Stimulated activated CD4-positive, alpha-beta T cell treated with anti-CD3 and anti-CD28 coated beads, Interleukin-2, amount 100 ng/mL, for 24 hours (primary cell): ENCODE measurements around the gene ADAMTS9.

ENCODE experiments used
- DNase-seq, 2 donors: peaks; one replicate each; pipeline ENCODE4 v3.0.0-alpha.2; 2020

ADAMTS9 gene

DNA sequence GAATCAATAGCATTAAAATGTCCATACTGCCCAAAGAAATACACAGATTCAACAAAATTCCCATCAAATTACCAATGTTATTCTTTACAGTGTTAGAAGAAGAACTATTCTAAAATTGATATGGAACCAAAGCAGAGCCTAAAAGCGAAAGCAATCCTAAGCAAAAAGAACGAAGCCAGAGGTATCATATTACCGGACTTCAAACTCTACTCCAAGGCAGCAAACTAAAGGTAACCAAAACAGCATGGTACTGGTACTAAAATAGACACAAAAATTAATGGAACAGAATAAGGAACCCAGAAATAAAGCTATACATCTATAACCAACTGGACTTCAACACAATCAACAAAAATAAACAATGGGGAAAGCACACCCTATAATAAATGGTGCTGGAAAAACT is 167.5 kb downstream of the ADAMTS9 start:
- DNase-seq: no peak

DNA sequence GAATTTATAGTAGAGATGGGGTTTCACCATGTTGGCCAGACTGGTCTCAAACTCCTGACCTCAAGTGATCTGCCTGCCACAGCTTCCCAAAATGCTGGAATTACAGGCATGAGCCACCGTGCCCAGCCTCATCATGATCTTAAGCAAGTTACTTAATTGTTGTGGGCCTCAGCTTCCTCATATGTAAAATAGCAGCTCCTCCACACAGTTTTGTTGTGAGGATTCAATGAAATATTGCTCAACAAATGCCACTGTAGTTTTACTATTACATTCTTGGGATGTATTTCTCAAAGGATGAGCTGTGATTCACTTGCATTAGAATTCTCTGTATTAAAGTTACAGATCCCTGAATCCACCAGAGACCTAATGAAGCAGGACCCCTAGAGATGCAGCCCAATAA is 168.8 kb downstream of the ADAMTS9 start:
- DNase-seq: no peak

DNA sequence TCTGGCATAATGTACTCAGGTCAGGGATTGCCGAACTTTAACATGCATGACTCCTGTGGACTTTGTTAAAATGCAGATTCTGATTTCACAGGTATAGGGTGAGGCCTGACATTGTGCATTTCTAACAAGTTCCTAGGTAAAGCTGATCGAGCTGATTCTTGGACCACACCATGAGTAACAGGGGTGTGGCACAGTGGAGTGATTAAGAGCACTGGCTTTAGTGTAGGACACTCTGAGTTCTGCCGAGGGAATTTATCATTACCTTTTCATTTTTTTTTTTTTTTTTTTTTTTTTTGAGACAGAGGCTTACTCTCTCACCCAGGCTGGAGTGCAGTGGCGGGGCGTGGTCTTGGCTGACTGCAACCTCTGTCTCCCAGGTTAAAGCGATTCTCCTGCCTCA is 169.3 kb downstream of the ADAMTS9 start:
- DNase-seq: no peak

DNA sequence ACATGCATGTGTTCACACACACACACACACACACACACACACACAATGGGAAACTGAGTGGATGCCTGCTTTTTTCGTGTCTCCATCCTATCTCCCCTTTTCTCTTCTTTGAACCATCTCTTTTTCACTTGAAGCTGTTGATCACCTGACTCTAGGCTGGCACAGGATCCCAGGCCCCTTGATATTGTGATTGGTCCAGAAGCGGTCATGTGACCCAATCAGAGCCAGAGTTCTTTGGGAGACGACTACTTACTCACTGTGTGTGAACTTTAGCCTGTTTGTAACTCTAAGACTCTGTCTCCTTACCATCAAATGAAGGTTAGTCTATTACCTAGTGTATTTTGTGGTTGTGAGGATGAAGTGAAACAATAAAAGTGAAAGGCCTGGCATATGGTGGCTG is 172.9 kb downstream of the ADAMTS9 start:
- no peak for DNase-seq

DNA sequence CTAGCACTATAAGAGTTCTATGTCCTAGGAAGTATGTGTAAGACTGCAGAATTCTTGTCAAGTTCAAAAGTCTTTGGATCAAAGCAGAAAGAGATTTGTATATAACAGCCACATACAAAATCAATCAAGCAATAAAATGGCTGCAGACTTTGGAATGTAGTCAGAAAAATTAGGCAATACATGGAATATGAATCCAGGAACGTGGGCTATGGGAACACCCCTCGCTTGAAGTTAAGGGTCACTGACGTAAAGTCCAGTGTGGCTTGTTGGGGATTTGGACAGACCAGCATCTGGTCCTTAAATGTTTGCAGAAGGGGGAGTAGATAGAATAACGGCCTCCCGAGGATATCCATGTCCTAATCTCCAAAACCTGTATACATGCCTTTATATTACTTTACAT is 178.6 kb downstream of the ADAMTS9 start:
- DNase-seq: no peak

DNA sequence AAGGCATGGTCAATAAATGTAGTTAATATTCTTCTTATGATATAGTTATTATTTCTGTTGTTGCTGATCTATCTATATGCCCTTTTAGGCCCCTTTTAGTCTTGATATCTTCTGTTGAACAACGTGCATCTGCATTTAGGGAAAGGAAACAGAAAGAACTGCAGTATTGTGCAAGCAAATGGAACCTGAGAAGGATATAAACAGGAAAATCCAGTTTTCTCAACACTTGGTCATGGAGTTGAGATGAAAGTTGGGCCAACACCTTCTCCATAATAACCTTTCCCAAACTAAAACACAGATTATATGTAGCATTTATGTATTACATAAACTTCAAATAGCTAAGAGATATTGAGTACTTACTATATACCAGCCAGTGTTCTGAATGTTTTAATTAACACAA is 179.7 kb downstream of the ADAMTS9 start:
- no peak for DNase-seq

DNA sequence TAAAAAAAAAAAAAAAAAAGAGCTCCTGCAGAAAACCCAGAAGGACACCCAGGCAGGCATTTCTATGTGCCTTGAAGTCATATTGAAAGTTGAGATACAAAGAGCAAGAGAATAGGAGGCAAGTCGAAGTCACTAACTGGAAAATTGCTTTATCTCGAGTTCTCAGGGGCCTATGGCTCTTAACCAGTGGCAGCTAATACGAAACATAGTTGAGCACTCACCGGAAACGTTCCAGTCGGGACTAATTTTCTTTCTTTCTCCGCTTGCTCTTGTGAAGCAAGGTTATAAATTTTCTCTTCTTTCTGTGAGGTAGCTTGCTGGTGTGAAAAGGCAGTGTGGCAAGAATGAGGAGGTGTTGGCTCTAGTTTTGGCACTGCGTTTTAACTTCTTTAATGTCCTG is 181.5 kb downstream of the ADAMTS9 start:
- no peak for DNase-seq

DNA sequence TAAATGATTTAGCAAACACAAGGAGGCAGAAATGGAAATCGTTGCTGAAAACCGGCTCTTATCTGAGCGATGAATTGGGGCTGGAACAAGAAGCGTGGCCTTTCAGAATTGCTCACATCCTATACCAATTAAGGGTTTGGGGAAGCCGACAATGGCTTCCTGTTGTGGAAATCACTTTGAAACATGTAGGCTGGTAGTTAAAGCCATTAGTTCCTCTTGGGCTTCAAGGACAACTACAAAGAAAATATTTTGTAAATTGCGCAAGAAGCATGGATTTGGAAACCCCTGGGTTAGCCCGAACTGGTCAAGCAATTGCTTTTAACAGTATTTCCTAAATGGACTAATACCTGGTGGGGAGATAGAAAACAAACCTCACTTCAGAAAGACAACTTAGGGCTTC is 182.4 kb downstream of the ADAMTS9 start:
- DNase-seq: no peak

DNA sequence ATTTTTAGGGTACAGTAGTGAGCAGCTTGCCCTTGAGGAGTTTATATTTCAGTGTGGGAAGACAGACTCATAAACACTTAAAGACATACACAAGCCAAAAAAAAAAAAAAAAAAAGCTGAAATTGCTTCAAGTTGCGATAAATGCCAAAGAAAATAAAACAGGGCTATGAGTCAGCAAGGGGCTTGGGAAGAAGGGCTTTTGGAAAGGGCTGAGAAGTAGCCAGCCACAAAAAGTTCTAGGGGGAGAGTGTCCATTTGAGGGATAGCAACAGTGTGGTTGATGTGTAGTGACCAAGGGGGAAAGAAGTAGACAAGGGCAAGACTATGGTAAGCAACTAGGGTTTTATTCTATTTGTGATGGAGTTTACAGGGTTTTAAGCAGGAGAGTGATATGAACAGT is 185.5 kb downstream of the ADAMTS9 start:
- no peak for DNase-seq

DNA sequence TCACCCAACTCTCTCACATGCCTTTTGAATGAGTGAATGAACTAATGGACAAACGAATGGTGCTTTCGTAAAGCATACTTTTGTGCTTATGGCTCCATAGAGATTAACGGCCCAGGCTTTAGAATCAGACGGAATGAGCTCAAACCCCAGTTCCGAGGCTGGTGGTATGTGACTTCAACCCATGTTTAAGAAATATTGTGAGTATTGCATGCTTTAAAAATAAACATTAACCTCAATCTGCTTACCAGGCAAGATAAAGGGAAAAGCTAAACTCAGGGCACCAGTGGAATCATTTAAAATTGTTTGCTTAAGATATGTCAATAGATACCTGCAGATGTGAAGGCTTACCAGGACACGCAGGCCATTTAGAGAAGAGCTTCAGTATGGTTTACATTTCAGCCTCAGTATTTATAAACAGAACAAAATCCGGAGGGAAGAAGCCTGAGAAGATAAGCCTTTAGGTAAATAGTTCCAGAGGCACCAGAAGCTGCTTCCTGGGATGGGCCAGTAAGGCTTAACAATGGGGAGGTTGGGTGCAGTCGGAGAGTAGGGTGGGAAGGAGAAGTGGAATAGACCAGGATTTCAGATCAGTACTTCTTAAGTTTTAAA is 186.4 kb downstream of the ADAMTS9 start:
- no peak for DNase-seq

DNA sequence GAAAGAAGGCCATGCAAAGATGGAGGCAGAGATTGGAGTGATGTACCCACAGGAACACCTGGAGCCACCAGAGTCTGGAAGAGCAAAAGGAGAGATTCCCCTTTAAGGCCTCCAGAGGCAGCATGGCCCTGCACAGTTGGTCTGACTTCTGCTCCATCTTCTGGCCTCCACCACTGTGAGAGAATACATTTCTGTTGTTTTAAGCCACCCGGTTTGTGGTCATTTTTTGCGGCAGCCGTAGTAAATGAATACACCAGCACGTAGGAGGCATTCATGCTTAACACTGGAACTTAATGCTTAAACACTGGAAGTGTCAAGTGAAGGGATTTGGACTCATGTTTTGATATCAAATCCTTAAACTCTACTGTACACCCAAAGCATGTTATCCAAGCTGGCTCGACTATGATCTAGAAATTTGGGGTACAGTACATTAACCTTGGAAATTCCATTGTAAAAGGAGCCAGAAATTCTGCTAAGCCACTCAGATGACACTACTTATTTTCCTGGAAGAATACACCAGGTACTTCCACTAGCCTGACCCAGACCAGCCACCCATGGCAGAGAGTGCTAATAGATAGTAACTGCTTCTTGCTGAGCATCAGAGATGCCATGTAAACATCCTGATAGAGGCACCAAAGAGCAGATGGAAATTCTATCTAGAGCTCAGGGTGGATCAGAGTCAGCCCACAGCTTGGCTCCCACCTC is 190.9 kb downstream of the ADAMTS9 start:
- no peak for DNase-seq

DNA sequence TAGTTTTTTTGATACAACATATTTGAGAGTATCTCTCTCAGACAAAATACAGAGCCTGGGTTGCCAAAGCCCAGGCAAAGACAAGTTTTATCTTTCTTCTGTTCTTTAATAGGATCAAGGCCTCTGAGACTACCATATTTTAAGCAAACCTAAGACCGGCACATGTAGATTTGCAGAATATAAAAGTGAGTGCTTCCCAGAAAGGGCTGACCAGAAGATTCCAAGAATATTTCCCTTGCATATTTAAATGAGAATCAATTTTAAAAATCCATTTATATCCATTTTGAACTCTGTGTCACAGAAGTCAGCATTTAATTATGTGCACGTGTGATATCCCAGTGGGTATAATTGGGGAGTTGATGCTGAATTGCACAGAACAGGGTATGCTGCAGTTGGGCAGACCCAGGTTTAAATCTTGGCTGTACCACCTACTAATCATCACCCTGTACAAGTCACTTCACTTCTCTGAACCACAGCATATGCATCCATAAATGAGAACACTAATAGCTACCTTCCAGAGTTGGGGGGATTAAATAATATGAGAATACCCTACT is 191.9 kb downstream of the ADAMTS9 start:
- no peak for DNase-seq

DNA sequence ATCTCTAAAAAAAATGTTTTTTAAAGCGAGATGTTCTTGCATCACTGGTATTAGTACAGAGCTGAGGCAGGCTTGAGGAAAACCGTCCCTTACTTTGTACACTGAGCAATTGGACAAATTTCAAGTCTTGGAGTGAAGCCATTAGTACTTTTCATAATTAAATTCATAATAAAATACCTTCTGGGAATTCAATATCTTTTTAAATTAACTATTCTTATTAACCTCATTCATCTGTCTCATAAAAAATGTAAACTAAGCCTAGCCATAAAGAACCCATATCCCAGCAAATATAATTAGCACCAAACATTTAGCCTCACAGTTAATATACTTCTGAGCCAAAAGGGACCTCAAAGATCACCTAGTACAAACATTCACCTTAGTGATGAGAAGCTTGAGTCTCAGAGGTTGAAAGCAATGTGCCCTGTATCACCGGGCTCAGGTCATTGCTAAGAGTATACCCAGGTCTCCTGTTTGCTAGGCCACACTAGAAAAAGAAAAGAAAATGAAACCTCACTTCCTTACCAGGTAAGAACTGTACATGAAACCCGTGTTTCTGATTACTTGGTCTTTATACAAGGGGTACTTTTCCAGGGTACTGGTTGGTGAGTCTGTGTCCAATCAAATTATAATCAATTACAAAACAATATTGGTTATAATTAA is 192.5 kb downstream of the ADAMTS9 start:
- no peak for DNase-seq

DNA sequence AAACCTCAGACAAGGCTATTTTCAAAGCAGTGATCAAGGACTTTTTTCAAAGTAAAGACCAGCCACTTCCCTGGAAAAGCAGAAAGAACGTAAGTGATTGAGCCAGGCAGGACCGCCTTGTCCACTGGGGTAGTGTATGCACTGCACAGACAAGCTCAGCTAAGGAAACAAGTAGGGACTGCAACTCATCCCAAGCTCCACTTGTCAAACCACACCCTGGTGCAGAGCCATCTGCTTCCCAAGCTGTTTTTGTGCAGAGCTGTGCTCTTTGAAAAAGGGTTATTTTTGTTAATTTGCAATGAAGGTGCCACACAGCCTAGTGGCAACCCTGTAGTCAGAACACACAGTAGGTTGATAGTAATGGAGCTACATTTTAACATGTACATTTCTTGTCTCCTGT is 193.3 kb downstream of the ADAMTS9 start:
- no peak for DNase-seq

DNA sequence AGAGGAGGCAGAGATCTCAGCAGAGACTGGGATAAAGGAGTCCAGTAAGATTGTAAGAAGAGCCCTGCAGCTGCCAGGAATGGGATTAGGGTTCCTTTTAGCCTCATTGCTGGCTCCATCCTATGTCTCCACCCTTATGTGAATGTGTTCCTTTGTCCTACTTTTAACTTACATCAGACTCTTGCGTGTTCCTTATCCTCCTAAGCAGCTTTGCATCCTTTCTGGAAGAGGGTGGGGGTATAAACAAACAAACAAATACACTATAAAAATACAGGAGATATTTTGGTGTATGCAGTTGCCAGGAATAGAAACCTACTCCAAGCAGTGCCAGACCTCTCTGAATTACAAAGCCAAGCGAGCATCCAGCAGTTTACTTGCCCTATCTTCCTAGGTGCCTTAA is 194.7 kb downstream of the ADAMTS9 start:
- DNase-seq: no peak

DNA sequence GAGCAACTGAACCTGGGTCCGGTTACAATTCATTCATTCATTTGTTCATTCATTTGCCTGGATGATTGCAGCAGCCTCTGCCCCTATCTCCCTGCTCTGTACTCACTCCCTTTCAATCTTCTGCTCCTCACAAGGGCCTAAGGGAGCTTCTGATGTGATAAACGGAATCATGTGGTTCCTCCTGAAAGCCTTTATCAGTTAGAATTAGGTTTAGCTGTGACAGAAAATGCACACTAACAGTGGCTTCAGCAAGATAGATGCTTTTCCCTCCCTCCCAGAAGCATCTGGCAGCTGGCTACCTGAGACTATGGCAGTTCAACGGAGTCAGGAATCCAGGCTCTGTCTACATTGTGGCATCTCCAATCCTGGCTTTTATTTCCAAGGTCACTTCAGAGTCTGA is 196.0 kb downstream of the ADAMTS9 start:
- DNase-seq: no peak

DNA sequence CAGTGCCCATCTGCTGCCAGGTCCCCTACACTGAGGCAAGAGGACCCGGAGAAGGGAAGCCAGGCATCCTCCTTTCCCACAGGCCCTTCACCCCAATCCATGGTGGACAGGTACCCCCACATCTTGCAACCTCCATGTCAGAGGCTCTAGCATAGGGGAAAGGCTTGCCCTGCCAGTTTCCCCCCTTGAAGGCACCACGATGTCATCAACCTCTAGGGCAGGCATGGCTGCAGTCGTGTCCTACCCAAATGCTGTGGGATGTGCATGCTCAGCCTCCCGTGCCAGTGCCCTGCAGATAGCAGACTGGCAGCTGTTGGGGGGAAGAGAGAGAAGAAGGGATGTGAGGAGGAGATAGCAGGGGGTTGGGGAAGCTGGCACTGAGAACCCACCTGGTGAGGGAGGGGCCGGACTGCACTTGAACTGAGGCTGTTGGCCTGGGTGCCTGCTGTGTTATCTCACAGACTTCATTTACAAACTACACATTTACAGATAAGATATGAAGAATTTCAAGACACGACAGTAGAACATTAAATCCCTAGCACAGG is 197.5 kb downstream of the ADAMTS9 start:
- no peak for DNase-seq

DNA sequence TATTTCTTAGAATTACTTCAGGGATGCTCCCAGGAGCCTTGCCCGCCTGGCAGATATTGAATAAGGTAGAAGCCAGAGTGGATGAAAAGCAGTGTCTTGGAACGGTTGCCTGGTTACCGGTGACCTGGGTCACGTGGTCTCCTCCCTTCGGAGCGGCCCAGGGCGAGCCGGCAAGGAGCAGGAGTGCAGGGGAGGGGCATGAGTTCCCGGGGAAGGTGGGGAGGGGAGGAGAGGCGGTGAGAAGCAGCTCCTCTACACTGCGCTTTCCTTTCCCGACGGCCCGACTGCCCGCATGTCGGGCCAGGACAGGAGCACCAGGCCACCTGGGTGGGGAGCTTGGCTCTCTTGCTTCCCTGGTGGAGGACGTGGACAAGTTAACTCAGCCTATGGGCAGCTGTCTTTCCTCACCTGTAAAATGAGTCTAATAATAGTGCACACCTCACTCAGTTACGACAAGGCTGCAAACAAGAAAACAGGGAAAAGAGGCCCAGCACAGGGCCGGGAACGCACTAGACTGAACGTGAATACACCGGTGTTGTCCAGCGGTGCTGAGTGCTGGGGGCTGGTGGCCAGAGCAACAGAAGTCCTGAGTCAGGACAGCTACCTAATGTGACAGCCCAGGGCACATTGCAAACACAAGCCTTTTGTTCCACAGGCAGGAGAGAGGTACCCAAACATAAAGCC is 198.3 kb downstream of the ADAMTS9 start:
- DNase-seq: no peak

DNA sequence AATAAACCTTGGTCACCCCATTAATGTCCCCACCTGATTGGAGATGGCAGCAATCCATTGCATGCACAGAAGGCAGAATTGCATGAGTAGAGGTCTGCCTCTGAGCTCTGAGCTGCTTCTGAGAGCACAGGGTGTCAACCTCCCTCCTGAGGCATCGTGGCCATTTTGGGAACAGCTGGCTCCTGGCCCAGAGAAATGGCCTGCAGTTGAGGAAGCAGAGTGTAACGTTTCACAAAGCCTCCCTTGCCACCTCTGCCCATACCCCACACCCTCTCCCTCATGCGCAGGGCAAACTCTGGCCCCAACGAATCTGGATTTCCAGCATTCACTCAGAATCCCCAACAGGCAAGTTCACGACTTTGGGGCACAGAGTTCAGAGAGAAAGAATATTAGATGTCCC is 198.9 kb downstream of the ADAMTS9 start:
- DNase-seq: no peak

DNA sequence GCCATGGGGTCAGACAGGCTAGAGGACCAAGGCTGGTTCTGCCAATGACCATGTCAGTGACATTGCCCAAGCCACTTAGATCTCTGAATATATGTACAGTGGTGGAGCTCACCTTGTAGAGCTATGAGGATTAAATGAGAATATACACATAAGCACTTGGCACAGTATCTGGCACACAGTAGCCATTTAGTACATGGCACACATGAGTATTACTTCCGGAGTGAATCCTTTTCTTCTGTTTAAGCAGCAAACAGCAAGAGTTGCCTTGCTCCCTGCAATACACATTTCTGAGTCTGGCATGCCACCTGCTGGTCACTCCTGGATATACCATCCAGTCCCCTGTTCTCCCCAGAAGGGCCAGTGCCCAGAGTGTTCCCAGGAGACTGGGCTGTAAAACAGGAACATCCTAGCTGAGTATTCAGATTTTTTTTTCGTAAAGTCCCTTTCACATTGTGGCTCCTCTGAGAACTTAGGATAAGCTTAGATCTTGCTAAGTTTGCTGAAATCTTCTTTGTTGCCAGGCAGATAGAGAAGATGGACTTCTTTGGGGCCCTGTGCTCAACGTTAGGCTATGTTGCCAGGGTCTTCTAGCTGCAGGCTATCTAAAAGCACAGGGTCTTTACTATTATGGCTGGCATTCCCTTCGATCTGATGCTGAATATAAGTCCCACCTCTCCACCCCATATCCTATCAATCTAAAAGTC is 203.4 kb downstream of the ADAMTS9 start:
- peak; percentile 75 to 79 for DNase-seq

DNA sequence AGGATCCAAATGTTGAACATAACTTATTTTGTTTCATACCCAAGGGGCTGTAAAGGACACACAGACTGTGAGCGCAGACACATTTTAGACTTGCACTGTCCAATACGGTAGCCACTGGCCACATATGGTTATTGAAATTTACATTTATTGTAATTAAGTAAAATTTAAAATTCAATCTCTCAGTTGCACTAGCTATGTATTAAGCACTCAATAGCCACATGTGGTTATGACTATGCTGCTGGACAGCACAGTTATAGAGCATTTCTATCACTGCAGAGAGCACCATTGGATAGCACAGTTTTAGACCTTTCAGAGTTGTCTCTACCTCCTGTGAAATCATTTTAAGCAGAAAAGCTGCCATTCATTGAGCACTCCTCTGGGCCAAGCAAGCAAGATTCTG is 204.3 kb downstream of the ADAMTS9 start:
- DNase-seq: no peak

DNA sequence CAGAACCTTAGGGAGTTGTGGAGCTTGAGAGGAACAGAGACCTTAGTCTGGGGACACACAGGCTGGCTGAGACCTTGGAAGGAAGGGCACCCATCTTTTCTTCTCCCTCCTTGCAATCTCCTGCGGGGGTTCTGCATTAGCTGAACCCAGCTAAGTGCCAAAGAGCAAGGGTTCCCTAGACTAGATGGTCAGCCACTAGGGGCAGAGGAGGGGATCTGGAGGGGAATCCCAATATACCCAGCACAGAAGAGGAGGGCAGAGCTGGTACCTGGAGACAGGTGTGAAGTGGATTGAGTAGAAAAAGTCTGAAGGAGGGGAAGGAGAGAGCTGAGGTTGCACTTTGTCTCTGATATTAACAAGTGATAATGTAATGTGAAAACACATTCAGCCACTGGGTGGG is 212.8 kb downstream of the ADAMTS9 start:
- DNase-seq: no peak

DNA sequence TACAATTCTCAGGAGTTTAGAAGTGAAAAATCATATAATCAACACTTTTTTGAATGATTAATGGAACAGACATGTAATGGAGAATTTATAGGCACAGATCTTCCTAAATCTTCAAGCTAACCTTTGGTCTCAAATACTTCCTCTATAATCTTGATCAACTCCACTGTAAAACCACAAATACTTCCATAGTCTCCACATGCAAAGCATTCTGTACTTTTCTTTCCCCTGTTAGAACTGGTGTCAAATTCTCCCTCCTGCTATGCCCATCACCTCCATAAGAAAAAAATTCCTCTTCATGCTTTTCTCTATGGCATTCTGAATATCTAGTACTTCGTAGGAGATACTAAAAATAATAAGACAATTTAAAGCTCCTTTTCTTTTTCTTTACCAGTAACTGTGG is 214.3 kb downstream of the ADAMTS9 start:
- no peak for DNase-seq
